ENCODE measurements around the gene TP53I13.

TP53I13 gene

DNA sequence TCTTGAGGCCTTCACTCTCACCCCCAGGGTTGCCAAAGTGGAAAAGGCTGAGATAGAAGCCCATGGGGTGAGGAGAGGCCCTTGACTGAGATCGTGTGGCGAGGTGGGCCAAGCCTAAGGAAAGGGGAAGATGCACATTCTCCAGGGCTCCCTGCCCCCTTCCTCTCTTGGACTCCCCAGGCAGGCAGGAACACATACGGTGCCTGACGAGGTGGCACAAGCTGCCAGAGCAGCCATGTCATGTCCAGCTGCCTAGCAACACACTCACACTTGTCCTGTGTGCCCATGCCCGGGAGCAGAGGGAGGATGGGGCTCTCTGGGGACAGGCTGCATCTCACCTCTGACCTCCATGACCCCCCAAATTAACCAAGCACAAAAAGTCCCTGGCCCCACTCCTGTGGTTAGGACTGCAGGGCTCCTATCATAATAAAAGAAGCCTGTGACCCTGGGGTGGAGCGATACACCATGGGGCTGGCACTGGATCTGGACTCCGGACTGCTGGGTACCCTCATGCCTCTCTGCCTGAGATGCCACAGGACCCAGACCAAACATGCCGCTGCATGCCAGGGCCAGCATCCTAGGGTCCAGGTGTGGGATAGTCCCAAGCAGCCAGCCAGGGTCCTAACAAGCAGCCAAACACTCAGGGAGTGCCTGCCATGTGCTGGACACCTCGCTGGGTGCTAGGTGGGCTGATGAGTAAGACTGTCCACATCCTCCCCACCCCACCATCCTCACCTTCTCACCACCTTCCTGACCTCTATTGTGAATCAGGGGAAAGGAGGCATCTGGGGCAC is 18.4 kb downstream of the TP53I13 start:
- CTCF ChIA-PET: interaction anchor here (0.7 to 1.0 kb wide), 2 partner anchors 22 to 434 kb away, joined by 3 read pairs; no protein-coding TSS in a partner anchor
- DNase-seq (ENCODE audit: extremely low spot score): no peak
- POLR2A ChIA-PET: interaction anchor here (0.6 to 2.3 kb wide), 5 partner anchors 17 to 293 kb away, joined by 3 to 8 read pairs (median 7); partner anchors contain the start of genes ABHD15, CORO6, NUFIP2 and TP53I13
- TF ChIP-seq SP1 (IDR thresholded peaks at IDR 0.05): no peak
- no peak for TF ChIP-seq FOXM1 (IDR thresholded peaks at IDR 0.05; ENCODE audit: borderline replicate concordance)
- no peak for TF ChIP-seq SUZ12 (IDR thresholded peaks at IDR 0.05)
- TF ChIP-seq HDGF (IDR thresholded peaks at IDR 0.05; ENCODE audit: borderline replicate concordance): no peak
- no peak for TF ChIP-seq CTBP1 (IDR thresholded peaks at IDR 0.05; ENCODE audit: borderline replicate concordance)
- TF ChIP-seq BHLHE40 (IDR thresholded peaks at IDR 0.05; ENCODE audit: borderline replicate concordance): no peak
- TF ChIP-seq NFRKB (IDR thresholded peaks at IDR 0.05): no peak
- TF ChIP-seq ZNF384 (IDR thresholded peaks at IDR 0.05): no peak
- TF ChIP-seq LEF1 (IDR thresholded peaks at IDR 0.05; ENCODE audit: borderline replicate concordance): no peak
- TF ChIP-seq FOXA1 (IDR thresholded peaks at IDR 0.05): no peak
- TF ChIP-seq ELF4 (IDR thresholded peaks at IDR 0.05): no peak
- TF ChIP-seq TARDBP (IDR thresholded peaks at IDR 0.05): no peak
- no peak for TF ChIP-seq ARNT (IDR thresholded peaks at IDR 0.05)
- TF ChIP-seq L3MBTL2 (conservative IDR thresholded peaks at IDR 0.05): no peak
- TF ChIP-seq, protein P1, sequence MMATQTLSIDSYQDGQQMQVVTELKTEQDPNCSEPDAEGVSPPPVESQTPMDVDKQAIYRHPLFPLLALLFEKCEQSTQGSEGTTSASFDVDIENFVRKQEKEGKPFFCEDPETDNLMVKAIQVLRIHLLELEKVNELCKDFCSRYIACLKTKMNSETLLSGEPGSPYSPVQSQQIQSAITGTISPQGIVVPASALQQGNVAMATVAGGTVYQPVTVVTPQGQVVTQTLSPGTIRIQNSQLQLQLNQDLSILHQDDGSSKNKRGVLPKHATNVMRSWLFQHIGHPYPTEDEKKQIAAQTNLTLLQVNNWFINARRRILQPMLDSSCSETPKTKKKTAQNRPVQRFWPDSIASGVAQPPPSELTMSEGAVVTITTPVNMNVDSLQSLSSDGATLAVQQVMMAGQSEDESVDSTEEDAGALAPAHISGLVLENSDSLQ (IDR thresholded peaks at IDR 0.05): no peak
- TF ChIP-seq FOXK2 (IDR thresholded peaks at IDR 0.05): no peak

DNA sequence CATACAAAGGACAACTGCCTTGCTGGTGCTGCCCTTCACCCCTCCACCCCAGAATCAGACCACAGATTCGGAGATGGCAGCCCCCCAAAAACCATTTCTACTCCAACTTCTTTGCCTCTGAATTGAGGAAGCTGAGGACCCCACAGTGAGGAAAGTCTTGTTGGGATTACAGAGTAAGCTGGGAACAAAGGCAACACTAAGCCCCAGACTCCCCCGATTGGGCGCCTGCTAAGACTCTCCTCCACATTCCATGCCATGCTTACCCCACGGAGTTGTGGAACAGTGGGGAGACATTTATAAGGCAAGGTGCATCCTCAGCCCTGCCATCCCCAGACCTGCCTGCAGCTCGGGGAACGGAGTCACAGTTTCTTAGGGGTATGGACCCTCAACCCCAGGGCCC is 19.1 kb downstream of the TP53I13 start:
- DNase-seq (ENCODE audit: extremely low spot score): no peak
- ChIA-PET POLR2A (interaction anchor here (1.4 to 2.3 kb wide), 3 partner anchors 18 to 35 kb away, joined by 7 to 8 read pairs (median 7); partner anchors contain the start of genes ABHD15, CORO6 and TP53I13), CTCF (interaction anchor here (0.7 to 1.0 kb wide), 4 partner anchors 23 to 434 kb away, joined by 3 read pairs; no protein-coding TSS in a partner anchor)
- TF ChIP-seq LEF1 (IDR thresholded peaks at IDR 0.05; ENCODE audit: borderline replicate concordance) (no peak), FOXM1 (IDR thresholded peaks at IDR 0.05; ENCODE audit: borderline replicate concordance) (no peak), SP1 (IDR thresholded peaks at IDR 0.05) (no peak), ELF4 (IDR thresholded peaks at IDR 0.05) (no peak), ZNF384 (IDR thresholded peaks at IDR 0.05) (no peak), NFRKB (IDR thresholded peaks at IDR 0.05) (no peak), ARNT (IDR thresholded peaks at IDR 0.05) (no peak), L3MBTL2 (conservative IDR thresholded peaks at IDR 0.05) (no peak), FOXK2 (IDR thresholded peaks at IDR 0.05) (no peak), HDGF (IDR thresholded peaks at IDR 0.05; ENCODE audit: borderline replicate concordance) (no peak), SUZ12 (IDR thresholded peaks at IDR 0.05) (no peak), CTBP1 (IDR thresholded peaks at IDR 0.05; ENCODE audit: borderline replicate concordance) (no peak), FOXA1 (IDR thresholded peaks at IDR 0.05) (no peak), BHLHE40 (IDR thresholded peaks at IDR 0.05; ENCODE audit: borderline replicate concordance) (no peak), TARDBP (IDR thresholded peaks at IDR 0.05) (no peak)
- TF ChIP-seq, protein P1 (IDR thresholded peaks at IDR 0.05): no peak

GRCh38 chr17:29588017-29588561 is 19.6 kb downstream of the TP53I13 start:
- no peak for DNase-seq (ENCODE audit: extremely low spot score)
- ChIA-PET CTCF (interaction anchor here (0.7 to 1.2 kb wide), 5 partner anchors 9 to 218 kb away, joined by 3 to 4 read pairs (median 3); partner anchors contain the start of gene ABHD15), POLR2A (interaction anchor here (1.4 to 2.3 kb wide), 3 partner anchors 18 to 35 kb away, joined by 7 to 8 read pairs (median 7); partner anchors contain the start of genes ABHD15, CORO6 and TP53I13)
- TF ChIP-seq NFRKB (IDR thresholded peaks at IDR 0.05): no peak
- TF ChIP-seq FOXM1 (IDR thresholded peaks at IDR 0.05; ENCODE audit: borderline replicate concordance): no peak
- TF ChIP-seq, protein P1 (IDR thresholded peaks at IDR 0.05): no peak
- TF ChIP-seq L3MBTL2 (conservative IDR thresholded peaks at IDR 0.05): no peak
- no peak for TF ChIP-seq CTBP1 (IDR thresholded peaks at IDR 0.05; ENCODE audit: borderline replicate concordance)
- no peak for TF ChIP-seq ZNF384 (IDR thresholded peaks at IDR 0.05)
- no peak for TF ChIP-seq FOXA1 (IDR thresholded peaks at IDR 0.05)
- no peak for TF ChIP-seq LEF1 (IDR thresholded peaks at IDR 0.05; ENCODE audit: borderline replicate concordance)
- TF ChIP-seq TARDBP (IDR thresholded peaks at IDR 0.05): no peak
- no peak for TF ChIP-seq SUZ12 (IDR thresholded peaks at IDR 0.05)
- TF ChIP-seq ARNT (IDR thresholded peaks at IDR 0.05): no peak
- no peak for TF ChIP-seq SP1 (IDR thresholded peaks at IDR 0.05)
- TF ChIP-seq BHLHE40 (IDR thresholded peaks at IDR 0.05; ENCODE audit: borderline replicate concordance): no peak
- TF ChIP-seq HDGF (IDR thresholded peaks at IDR 0.05; ENCODE audit: borderline replicate concordance): no peak

DNA sequence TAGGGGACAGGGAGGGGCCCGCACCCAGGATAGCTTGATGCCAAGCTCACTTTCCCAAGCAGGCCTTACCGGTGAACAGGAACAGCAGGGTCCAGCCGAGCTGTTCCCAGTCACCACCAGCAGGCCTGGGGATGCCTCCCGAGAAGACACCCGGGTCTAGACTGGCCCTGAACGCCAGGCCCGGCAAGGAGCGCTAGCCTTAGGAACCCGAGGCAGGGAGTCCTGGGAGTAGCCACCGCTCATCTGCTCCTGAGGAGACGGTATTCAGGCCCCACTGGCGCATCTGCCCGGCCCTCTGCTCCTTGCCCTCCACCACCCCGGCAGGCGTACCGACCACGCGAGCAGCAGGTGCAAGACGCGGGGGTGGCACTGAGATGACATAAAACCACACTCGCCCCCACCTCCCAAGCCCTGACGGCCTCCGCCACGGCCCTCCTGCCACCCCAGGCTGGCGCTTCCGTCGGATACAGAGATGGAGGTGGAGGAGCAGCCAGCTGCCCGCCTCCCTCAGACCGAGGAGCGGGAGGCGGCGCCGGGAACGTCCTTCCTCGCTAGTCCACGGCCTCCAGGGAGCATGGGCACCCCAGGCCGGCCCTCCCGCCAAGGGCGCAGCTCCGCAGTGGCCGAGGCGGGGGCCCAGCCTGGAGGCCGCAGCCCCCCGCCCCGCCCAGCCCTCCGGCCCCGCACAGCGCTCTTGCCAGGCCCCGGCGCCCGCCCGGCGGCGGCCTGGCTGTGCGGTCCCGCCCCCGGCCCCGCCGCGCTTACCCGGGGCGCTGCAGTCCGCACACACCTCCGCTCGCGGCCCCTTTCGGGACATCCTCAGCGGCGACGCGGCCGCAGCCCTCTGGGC is 20.3 kb downstream of the TP53I13 start:
- ChIA-PET CTCF (interaction anchor here (0.6 to 1.2 kb wide), 5 partner anchors 9 to 861 kb away, joined by 3 to 4 read pairs (median 3); partner anchors contain the start of gene ABHD15), POLR2A (interaction anchor here (1.4 to 2.3 kb wide), 3 partner anchors 19 to 34 kb away, joined by 7 to 8 read pairs (median 7); partner anchors contain the start of genes ABHD15, CORO6 and TP53I13)
- no peak for DNase-seq (ENCODE audit: extremely low spot score)
- TF ChIP-seq LEF1 (IDR thresholded peaks at IDR 0.05; ENCODE audit: borderline replicate concordance) (no peak), SUZ12 (IDR thresholded peaks at IDR 0.05) (no peak), SP1 (IDR thresholded peaks at IDR 0.05) (no peak), TARDBP (IDR thresholded peaks at IDR 0.05) (no peak), ARNT (IDR thresholded peaks at IDR 0.05) (no peak), FOXM1 (IDR thresholded peaks at IDR 0.05; ENCODE audit: borderline replicate concordance) (no peak), HDGF (IDR thresholded peaks at IDR 0.05; ENCODE audit: borderline replicate concordance) (no peak), BHLHE40 (IDR thresholded peaks at IDR 0.05; ENCODE audit: borderline replicate concordance) (no peak), ZNF384 (IDR thresholded peaks at IDR 0.05) (no peak), NFRKB (IDR thresholded peaks at IDR 0.05) (no peak), FOXA1 (IDR thresholded peaks at IDR 0.05) (no peak)
